HFFc6 (cell line): Measurements from ENCODE around the gene MYH10. TPM values are rescaled to one million over a fixed set of nuclear protein-coding genes. Genes with fewer than 3 reads are reported as not detected.
A peak's percentile ranks its signal among the peaks of the same experiment; 100 is the strongest.

Experiments
- DNase-seq: peaks from one replicate; pipeline ENCODE4 v3.0.0-alpha.2; 2018
- H3K27ac Mint-ChIP-seq: 2 replicates; pipeline ENCODE4 v1.8.0; 2020; ENCODE audit warnings: mild to moderate bottlenecking, mixed read lengths
- H3K27me3 Mint-ChIP-seq: 2 replicates; pipeline ENCODE4 v1.8.0; 2021; ENCODE audit warnings: mild to moderate bottlenecking, moderate library complexity, mixed read lengths; ENCODE audit not compliant: insufficient read depth
- H3K36me3 Mint-ChIP-seq: 2 replicates; pipeline ENCODE4 v1.8.0; 2021; ENCODE audit warnings: low read depth, mixed read lengths
- H3K4me1 Mint-ChIP-seq: 2 replicates; pipeline ENCODE4 v1.8.0; 2020; ENCODE audit warnings: low read depth, mixed read lengths
- H3K4me3 Mint-ChIP-seq: 2 replicates; pipeline ENCODE4 v1.8.0; 2020; ENCODE audit warnings: mild to moderate bottlenecking, moderate library complexity, mixed read lengths
- H3K9me3 Mint-ChIP-seq: 2 replicates; pipeline ENCODE4 v1.8.0; 2020; ENCODE audit warnings: mild to moderate bottlenecking, mixed read lengths
- CTCF ChIP-seq: fragments of 200-600 bp; sonication (generic); IDR thresholded peaks from 2 replicates; pipeline ENCODE4 v1.5.0; 2021; ENCODE audit warnings: antibody characterized with exemption, mild to moderate bottlenecking
- total RNA-seq, 6 experiments: library from RNA; stranded (reverse); fragmentation: NEBNext Ultra II Directional; extraction: Animal tissue kit (Norgen Biotek cat#: 25700); gene quantifications; 2 replicates in 1 of 6; 3 replicates in 5 of 6; pipeline ENCODE4 v1.2.3, GENCODE V29; 2021

Gene MYH10
- total RNA-seq, 6 experiments from 2014 or later = 54.0 to 63.3 (median 58.3) TPM

GRCh38 chr17:8619294-8619693 lies 11.2 kb downstream of the MYH10 start:
- TF ChIP-seq CTCF = no peak
- no peak for DNase-seq
- H3K27me3 Mint-ChIP-seq = no peaks in the 10 kb centered on the region
- peaks cover 54% of the 10 kb centered on the region for H3K4me1 Mint-ChIP-seq
- no peaks in the 10 kb centered on the region for H3K9me3 Mint-ChIP-seq
- H3K4me3 Mint-ChIP-seq = no peak overlapping the region
- no peak overlapping the region for H3K27ac Mint-ChIP-seq
- H3K36me3 Mint-ChIP-seq = peaks cover 39% of the 10 kb centered on the region

GRCh38 chr17:8618825-8619224 lies 11.7 kb downstream of the MYH10 start:
- Mint-ChIP-seq H3K27me3 (no peaks in the 10 kb centered on the region), H3K9me3 (no peaks in the 10 kb centered on the region), H3K36me3 (peaks cover 39% of the 10 kb centered on the region), H3K4me3 (no peak overlapping the region), H3K27ac (no peak overlapping the region), H3K4me1 (peaks cover 54% of the 10 kb centered on the region)
- peak; percentile 12 for DNase-seq
- no peak for TF ChIP-seq CTCF

GRCh38 chr17:8614988-8615387 lies 15.5 kb downstream of the MYH10 start:
- DNase-seq = no peak
- Mint-ChIP-seq H3K27me3 (no peaks in the 10 kb centered on the region), H3K4me1 (peaks cover 55% of the 10 kb centered on the region), H3K4me3 (no peak overlapping the region), H3K9me3 (no peaks in the 10 kb centered on the region), H3K36me3 (peaks cover 17% of the 10 kb centered on the region), H3K27ac (no peak overlapping the region)
- no peak for TF ChIP-seq CTCF

- Mint-ChIP-seq H3K36me3 (peaks cover 4% of the 10 kb centered on the region; the same call in 1 of the 2 replicates), H3K27me3 (no peaks in the 10 kb centered on the region), H3K4me3 (peak overlapping the region; percentile 86), H3K4me1 (peaks cover 63% of the 10 kb centered on the region), H3K27ac (peak overlapping the region; percentile 88), H3K9me3 (no peaks in the 10 kb centered on the region)
- DNase-seq = peak; percentile 32
- TF ChIP-seq CTCF = peak; percentile 12; the same call in 1 of the 2 replicates
These were observed 18.8 kb downstream of the MYH10 start for GRCh38 chr17:8611619-8612298.

GRCh38 chr17:8611137-8611536 lies 19.4 kb downstream of the MYH10 start:
- Mint-ChIP-seq H3K9me3 (no peaks in the 10 kb centered on the region), H3K36me3 (peaks cover 4% of the 10 kb centered on the region; the same call in 1 of the 2 replicates), H3K4me1 (peaks cover 63% of the 10 kb centered on the region), H3K4me3 (peak overlapping the region; percentile 86), H3K27me3 (no peaks in the 10 kb centered on the region), H3K27ac (peak overlapping the region; percentile 88)
- peak; percentile 71 for DNase-seq
- TF ChIP-seq CTCF = no peak
